Measurements from ENCODE around the gene SAG. TPM values are rescaled to one million over a fixed set of nuclear protein-coding genes. Genes with fewer than 3 reads are reported as not detected.

SAG gene
- total and polyA plus RNA-seq, 2 of the 13 experiments (the other 11 are each of a cell fraction or from before 2014, with no cell fraction given): not detected

- TF ChIP-seq ATF4 (CRISPR knock-in tag; IDR thresholded peaks at IDR 0.05) (no peak), FOXP4 (CRISPR knock-in tag; IDR thresholded peaks at IDR 0.05) (no peak)
Measured at GRCh38 chr2:233270951-233271350, 36.7 kb upstream of the SAG start (continued).

GRCh38 chr2:233271693-233272092 is 35.9 kb upstream of the SAG start:
- POLR2A ChIA-PET: no interaction called here
- over 99% methylated on average over 2 of the region's 2 CpGs for WGBS (ENCODE audit: low lambda C conversion rate)
- CTCF ChIA-PET (ENCODE audit: low intra/inter-chr PET ratio, low total read pairs): no interaction called here
- BruUV-seq (replicated peaks): no TSS peak
- no peak overlapping the region for H3K4me2 ChIP-seq (ENCODE audit: low read depth, low read length)
- intact Hi-C loops (cut with micrococcal nuclease; ENCODE audit: unreplicated experiment) (no loop called here), in situ Hi-C loops (cut with HindIII; ENCODE audit: extremely low pct_ligation_motif_present, low pct_unique_long_range_greater_than_20kb) (no loop called here)
- ATAC-seq: no peak
- no peak for DNase-seq (ENCODE audit: low spot score)
- no peak overlapping the region for H3K4me3 ChIP-seq (replicated peaks in 1 of 3; ENCODE audit: insufficient read depth in 1 of 3, low read depth in 2 of 3, low read length in 3 of 3)
- no peak for FAIRE-seq
- H3K36me3 ChIP-seq (replicated peaks in 1 of 2; ENCODE audit: control insufficient read depth in 1 of 2, insufficient read depth in 2 of 2, low read length in 2 of 2): peaks cover 41 to 94% of the 10 kb centered on the region in 2 experiments
- no peaks in the 10 kb centered on the region for H3K9me3 ChIP-seq (ENCODE audit: low read length)
- no peaks in the 10 kb centered on the region for H3K27me3 ChIP-seq (ENCODE audit: control insufficient read depth in 1 of 2, insufficient read depth in 2 of 2, low read length in 2 of 2)
- H3K27ac ChIP-seq (ENCODE audit: extremely low read length, insufficient read depth, low read length): no peak overlapping the region
- H2AFZ ChIP-seq (ENCODE audit: low read length): no peak overlapping the region
- H3K79me2 ChIP-seq (ENCODE audit: insufficient read depth, low read length): no peaks in the 10 kb centered on the region
- H3K4me1 ChIP-seq (ENCODE audit: insufficient read depth, low read length): no peaks in the 10 kb centered on the region
- no peak overlapping the region for H3K9ac ChIP-seq (ENCODE audit: insufficient read depth, low read depth, low read length)
- no peaks in the 10 kb centered on the region for H4K20me1 ChIP-seq (ENCODE audit: insufficient read depth, low read length)
- no peak for TF ChIP-seq SKI (IDR thresholded peaks at IDR 0.05; ENCODE audit: partially characterized antibody)
- TF ChIP-seq TFAP4 (IDR thresholded peaks at IDR 0.05; ENCODE audit: borderline replicate concordance, low read depth): no peak
- TF ChIP-seq AKAP8 (CRISPR knock-in tag; IDR thresholded peaks at IDR 0.05): no peak
- TF ChIP-seq TRIM22 (IDR thresholded peaks at IDR 0.05): no peak
- TF ChIP-seq HOMEZ (CRISPR knock-in tag; IDR thresholded peaks at IDR 0.05; ENCODE audit: low read depth): no peak
- TF ChIP-seq ZNF770 (CRISPR knock-in tag; IDR thresholded peaks at IDR 0.05): no peak
- TF ChIP-seq TFE3 (CRISPR knock-in tag; IDR thresholded peaks at IDR 0.05): no peak
- no peak for TF ChIP-seq ZFP36L1 (CRISPR knock-in tag; IDR thresholded peaks at IDR 0.05)
- no peak for TF ChIP-seq FOXA3 (CRISPR knock-in tag; IDR thresholded peaks at IDR 0.05)
- TF ChIP-seq HOXA9 (CRISPR knock-in tag; IDR thresholded peaks at IDR 0.05; ENCODE audit: borderline replicate concordance): no peak
- no peak for TF ChIP-seq SOX5 (CRISPR knock-in tag; IDR thresholded peaks at IDR 0.05; ENCODE audit: borderline replicate concordance)
